Panc1 (cell line): ENCODE results near the gene NOS2. TPM values are rescaled to one million over a fixed set of nuclear protein-coding genes. Genes with fewer than 3 reads are reported as not detected.

Source experiments
- ATAC-seq: fragments of 200-7000 bp; cut with Tn5 transposase; 2 replicates; pipeline ENCODE4 v1.9.1; 2020; ENCODE audit warnings: mild to moderate bottlenecking, moderate library complexity
- BruUV-seq: library from RNA; stranded (reverse); fragments of 400-500 nt; replicated peaks from 2 replicates; lab custom pipeline; 2021; lab: Mats Ljungman, UMichigan
- CTCF ChIA-PET: fragments of 300-600 bp; sonication (Branson Sonifier 250); formaldehyde crosslinking; loops from one replicate; lab custom pipeline; 2022; ENCODE audit warnings: antibody characterized with exemption; lab: Charles Lee
- POLR2A ChIA-PET: fragments of 300-600 bp; sonication (Branson Sonifier 250); formaldehyde crosslinking; loops from one replicate; lab custom pipeline; 2022; ENCODE audit warnings: antibody characterized with exemption; lab: Charles Lee
- DNase-seq: peaks from one replicate; pipeline ENCODE4 v3.0.0-alpha.2; 2010; ENCODE audit warnings: low read depth, low spot score
- H3K27ac ChIP-seq: 2 replicates; pipeline ENCODE4 v1.5.1; 2011; ENCODE audit warnings: mild to moderate bottlenecking, low read length, inconsistent platforms
- H3K27me3 ChIP-seq: fragments of 200-500 bp; sonication (Bioruptor generic); 2 replicates; pipeline ENCODE4 v1.6.0; 2014; ENCODE audit warnings: low read length, inconsistent platforms; ENCODE audit not compliant: control insufficient read depth, insufficient read depth
- H3K36me3 ChIP-seq: fragments of 200-500 bp; sonication (Bioruptor generic); 2 replicates; pipeline ENCODE4 v1.5.1; 2014; ENCODE audit warnings: inconsistent platforms, mild to moderate bottlenecking, low read length, moderate library complexity; ENCODE audit not compliant: control insufficient read depth, insufficient read depth
- H3K4me1 ChIP-seq: 2 replicates; pipeline ENCODE4 v1.5.1; 2011; ENCODE audit warnings: inconsistent platforms, mild to moderate bottlenecking, low read length, moderate library complexity; ENCODE audit not compliant: control insufficient read depth, insufficient read depth
- H3K4me3 ChIP-seq, 2 experiments: 2 replicates each; pipeline ENCODE4 v1.5.1; 2011 to 2012; ENCODE audit warnings: low read depth in 2 of 2, low read length in 2 of 2, mild to moderate bottlenecking in 2 of 2, inconsistent platforms in 1 of 2, moderate library complexity in 1 of 2
- H3K9me3 ChIP-seq: fragments of 200-500 bp; sonication (Bioruptor generic); 2 replicates; pipeline ENCODE4 v1.5.1; 2014; ENCODE audit warnings: low read depth, mild to moderate bottlenecking, inconsistent platforms, low read length, moderate library complexity; ENCODE audit not compliant: control insufficient read depth, insufficient read depth
- POLR2AphosphoS5 ChIP-seq: IDR thresholded peaks from 2 replicates; pipeline ENCODE4 v1.6.1; 2012; ENCODE audit warnings: mild to moderate bottlenecking, low read depth, low read length, moderate library complexity
- SIN3A ChIP-seq: IDR thresholded peaks from 2 replicates; pipeline ENCODE4 v1.6.1; 2012; ENCODE audit warnings: low read depth, mild to moderate bottlenecking, low read length, moderate library complexity, borderline replicate concordance; ENCODE audit not compliant: insufficient read depth
- TCF7L2 ChIP-seq: IDR thresholded peaks from 2 replicates; pipeline ENCODE4 v1.6.1; 2011; ENCODE audit warnings: mild to moderate bottlenecking, low read depth, low read length, inconsistent platforms
- in situ Hi-C: cut with HindIII; loops from 2 replicates; pipeline ENCODE4 v1.10.0; 2016; ENCODE audit warnings: low sequenced_read_pairs, low pct_unique_long_range_greater_than_20kb
- intact Hi-C: fragments of 100-400 bp; cut with micrococcal nuclease; formaldehyde crosslinking; loops from one replicate; pipeline ENCODE4 v1.10.0; 2022; ENCODE audit not compliant: unreplicated experiment
- total RNA-seq: library from RNA; stranded (reverse); gene quantifications from one replicate; pipeline ENCODE4 v1.2.1, GENCODE V29; 2021; ENCODE audit not compliant: unreplicated experiment
- TF ChIP-seq, protein P1 (sequence below): fragments of 450-650 bp; IDR thresholded peaks from 2 replicates; pipeline ENCODE4 v1.5.1; 2017; ENCODE audit warnings: mild to moderate bottlenecking
- TF ChIP-seq, protein P2 (sequence below), 2 experiments: IDR thresholded peaks; 2 replicates each; pipeline ENCODE4 v1.6.1; 2011 to 2012; ENCODE audit warnings: low read depth in 2 of 2, control low read depth in 1 of 2, low read length in 1 of 2, mild to moderate bottlenecking in 1 of 2, moderate library complexity in 1 of 2; ENCODE audit not compliant: insufficient read depth in 1 of 2

Gene NOS2
- total RNA-seq, 1 experiment from 2014 or later: 0.08 TPM

DNA sequence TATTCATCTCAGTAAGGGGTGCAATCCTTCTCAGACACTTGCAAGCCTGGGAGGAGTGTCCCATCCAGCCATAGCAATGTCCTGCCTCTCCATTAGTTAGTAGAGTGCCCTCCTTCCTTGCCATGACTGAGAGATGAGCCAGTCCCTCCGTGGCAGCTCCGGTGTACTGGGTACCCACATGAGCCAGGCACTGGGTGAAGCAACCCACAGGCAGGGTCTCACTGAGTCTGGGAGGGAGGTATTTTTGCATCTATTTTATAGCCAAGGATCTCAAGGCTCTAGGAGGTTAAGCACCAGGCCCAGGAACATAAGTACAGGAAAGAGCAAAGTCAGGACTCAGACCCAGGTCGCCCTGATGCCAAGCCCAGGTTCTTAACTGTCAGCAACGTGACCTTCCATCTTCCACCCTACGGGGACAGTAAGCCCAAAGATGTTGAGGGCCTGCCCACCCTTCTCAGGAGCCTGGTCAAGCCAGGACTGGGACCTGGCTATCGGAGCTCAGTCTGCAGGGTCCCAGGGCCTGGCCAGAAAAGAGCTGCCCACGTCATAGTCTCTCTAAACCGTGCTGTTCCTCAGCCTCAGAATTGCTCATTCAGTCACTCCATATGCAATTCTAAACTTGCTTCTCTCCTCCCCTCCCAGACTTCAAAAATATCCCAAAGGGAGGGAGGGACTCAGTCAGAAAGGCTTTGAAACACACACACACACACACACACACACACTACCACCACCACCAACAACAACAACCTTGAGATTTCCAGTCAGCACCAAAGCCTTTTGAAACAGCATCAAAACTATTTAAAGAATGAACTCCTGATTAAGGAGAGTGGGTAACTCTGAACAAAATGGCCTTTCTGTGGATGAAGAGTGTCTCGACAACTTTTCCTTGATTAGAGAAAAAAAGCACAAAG is 16.6 kb downstream of the NOS2 start:
- no peak for DNase-seq
- intact Hi-C loops: no loop called here

DNA sequence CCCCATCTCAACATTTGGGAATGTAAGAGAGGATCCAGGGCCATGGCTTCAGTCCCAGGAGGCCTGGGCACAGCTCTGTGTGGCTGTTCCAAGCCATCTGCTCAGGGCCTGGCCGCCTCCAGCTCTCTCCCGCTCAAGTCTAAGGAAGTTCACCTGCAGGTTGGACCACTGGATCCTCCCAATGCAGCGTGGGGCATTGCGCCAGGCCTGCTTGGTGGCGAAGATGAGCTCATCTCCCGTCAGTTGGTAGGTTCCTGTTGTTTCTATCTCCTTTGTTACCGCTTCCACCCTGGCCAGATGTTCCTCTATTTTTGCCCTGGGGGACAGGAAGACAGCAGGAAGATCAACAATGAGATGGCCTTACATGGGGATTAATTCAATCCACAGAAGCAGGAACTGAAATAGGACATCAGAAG is 17.5 kb downstream of the NOS2 start:
- H3K4me1 ChIP-seq: no peaks in the 10 kb centered on the region
- DNase-seq (no peak), ATAC-seq (no peak)
- BruUV-seq: no TSS peak
- no peak for TF ChIP-seq TCF7L2
- TF ChIP-seq, protein P1, sequence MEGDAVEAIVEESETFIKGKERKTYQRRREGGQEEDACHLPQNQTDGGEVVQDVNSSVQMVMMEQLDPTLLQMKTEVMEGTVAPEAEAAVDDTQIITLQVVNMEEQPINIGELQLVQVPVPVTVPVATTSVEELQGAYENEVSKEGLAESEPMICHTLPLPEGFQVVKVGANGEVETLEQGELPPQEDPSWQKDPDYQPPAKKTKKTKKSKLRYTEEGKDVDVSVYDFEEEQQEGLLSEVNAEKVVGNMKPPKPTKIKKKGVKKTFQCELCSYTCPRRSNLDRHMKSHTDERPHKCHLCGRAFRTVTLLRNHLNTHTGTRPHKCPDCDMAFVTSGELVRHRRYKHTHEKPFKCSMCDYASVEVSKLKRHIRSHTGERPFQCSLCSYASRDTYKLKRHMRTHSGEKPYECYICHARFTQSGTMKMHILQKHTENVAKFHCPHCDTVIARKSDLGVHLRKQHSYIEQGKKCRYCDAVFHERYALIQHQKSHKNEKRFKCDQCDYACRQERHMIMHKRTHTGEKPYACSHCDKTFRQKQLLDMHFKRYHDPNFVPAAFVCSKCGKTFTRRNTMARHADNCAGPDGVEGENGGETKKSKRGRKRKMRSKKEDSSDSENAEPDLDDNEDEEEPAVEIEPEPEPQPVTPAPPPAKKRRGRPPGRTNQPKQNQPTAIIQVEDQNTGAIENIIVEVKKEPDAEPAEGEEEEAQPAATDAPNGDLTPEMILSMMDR: no peak
- TF ChIP-seq POLR2AphosphoS5: no peak
- TF ChIP-seq SIN3A: no peak
- TF ChIP-seq, protein P2, sequence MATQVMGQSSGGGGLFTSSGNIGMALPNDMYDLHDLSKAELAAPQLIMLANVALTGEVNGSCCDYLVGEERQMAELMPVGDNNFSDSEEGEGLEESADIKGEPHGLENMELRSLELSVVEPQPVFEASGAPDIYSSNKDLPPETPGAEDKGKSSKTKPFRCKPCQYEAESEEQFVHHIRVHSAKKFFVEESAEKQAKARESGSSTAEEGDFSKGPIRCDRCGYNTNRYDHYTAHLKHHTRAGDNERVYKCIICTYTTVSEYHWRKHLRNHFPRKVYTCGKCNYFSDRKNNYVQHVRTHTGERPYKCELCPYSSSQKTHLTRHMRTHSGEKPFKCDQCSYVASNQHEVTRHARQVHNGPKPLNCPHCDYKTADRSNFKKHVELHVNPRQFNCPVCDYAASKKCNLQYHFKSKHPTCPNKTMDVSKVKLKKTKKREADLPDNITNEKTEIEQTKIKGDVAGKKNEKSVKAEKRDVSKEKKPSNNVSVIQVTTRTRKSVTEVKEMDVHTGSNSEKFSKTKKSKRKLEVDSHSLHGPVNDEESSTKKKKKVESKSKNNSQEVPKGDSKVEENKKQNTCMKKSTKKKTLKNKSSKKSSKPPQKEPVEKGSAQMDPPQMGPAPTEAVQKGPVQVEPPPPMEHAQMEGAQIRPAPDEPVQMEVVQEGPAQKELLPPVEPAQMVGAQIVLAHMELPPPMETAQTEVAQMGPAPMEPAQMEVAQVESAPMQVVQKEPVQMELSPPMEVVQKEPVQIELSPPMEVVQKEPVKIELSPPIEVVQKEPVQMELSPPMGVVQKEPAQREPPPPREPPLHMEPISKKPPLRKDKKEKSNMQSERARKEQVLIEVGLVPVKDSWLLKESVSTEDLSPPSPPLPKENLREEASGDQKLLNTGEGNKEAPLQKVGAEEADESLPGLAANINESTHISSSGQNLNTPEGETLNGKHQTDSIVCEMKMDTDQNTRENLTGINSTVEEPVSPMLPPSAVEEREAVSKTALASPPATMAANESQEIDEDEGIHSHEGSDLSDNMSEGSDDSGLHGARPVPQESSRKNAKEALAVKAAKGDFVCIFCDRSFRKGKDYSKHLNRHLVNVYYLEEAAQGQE (IDR thresholded peaks at IDR 0.05; ENCODE audit: insufficient read depth in 1 of 2, low read depth in 2 of 2, low read length in 1 of 2): no peak
- POLR2A ChIA-PET: no interaction called here
- in situ Hi-C loops (no loop called here), intact Hi-C loops (no loop called here)
- H3K27me3 ChIP-seq: no peaks in the 10 kb centered on the region
- no peak overlapping the region for H3K4me3 ChIP-seq
- no peak overlapping the region for H3K27ac ChIP-seq
- no peaks in the 10 kb centered on the region for H3K36me3 ChIP-seq
- CTCF ChIA-PET: no interaction called here
- H3K9me3 ChIP-seq: no peaks in the 10 kb centered on the region

More for the DNA sequence above, 16.6 kb downstream of the NOS2 start:
- no peak for TF ChIP-seq POLR2AphosphoS5
- TF ChIP-seq, protein P1: no peak
- ChIA-PET POLR2A (no interaction called here), CTCF (no interaction called here)
- Histone ChIP-seq H3K9me3 (no peaks in the 10 kb centered on the region), H3K4me1 (no peaks in the 10 kb centered on the region), H3K27ac (no peak overlapping the region), H3K4me3 (no peak overlapping the region), H3K27me3 (no peaks in the 10 kb centered on the region; the same call in 1 of the 2 replicates), H3K36me3 (no peaks in the 10 kb centered on the region)
- in situ Hi-C loops: no loop called here
- no TSS peak for BruUV-seq
- no peak for ATAC-seq
